ENCODE measurements around the gene SYNJ2BP. TPM values are rescaled to one million over a fixed set of nuclear protein-coding genes. Genes with fewer than 3 reads are reported as not detected.

Gene SYNJ2BP
- total RNA-seq, 1 donor from 2014 or later: 42.3 TPM

GRCh38 chr14:70398280-70398679 is 18.6 kb downstream of the SYNJ2BP start:
- Histone ChIP-seq H3K27ac (no peak overlapping the region), H3K4me1 (no peaks in the 10 kb centered on the region), H3K36me3 (no peaks in the 10 kb centered on the region), H3K27me3 (no peaks in the 10 kb centered on the region), H3K4me3 (no peak overlapping the region), H3K9me3 (no peaks in the 10 kb centered on the region)
- no peak for DNase-seq
- intact Hi-C loops (cut with DNase I): no loop called here
- no peak for TF ChIP-seq CTCF (IDR thresholded peaks at IDR 0.05)
- ATAC-seq: no peak

- Histone ChIP-seq H3K4me1 (no peaks in the 10 kb centered on the region), H3K4me3 (no peak overlapping the region), H3K27ac (no peak overlapping the region), H3K9me3 (no peaks in the 10 kb centered on the region), H3K36me3 (no peaks in the 10 kb centered on the region), H3K27me3 (no peaks in the 10 kb centered on the region)
- DNase-seq (no peak), ATAC-seq (no peak)
- no peak for TF ChIP-seq CTCF (IDR thresholded peaks at IDR 0.05)
- intact Hi-C loops (cut with DNase I): no loop called here
These were observed 19.1 kb downstream of the SYNJ2BP start for GRCh38 chr14:70397746-70398145.

GRCh38 chr14:70394674-70395306 is 22.1 kb downstream of the SYNJ2BP start:
- intact Hi-C loops (cut with DNase I): no loop called here
- Histone ChIP-seq H3K4me1 (no peaks in the 10 kb centered on the region), H3K27ac (no peak overlapping the region), H3K9me3 (no peaks in the 10 kb centered on the region), H3K27me3 (no peaks in the 10 kb centered on the region), H3K4me3 (no peak overlapping the region), H3K36me3 (no peaks in the 10 kb centered on the region)
- TF ChIP-seq CTCF (IDR thresholded peaks at IDR 0.05): no peak
- no peak for DNase-seq
- ATAC-seq: no peak

GRCh38 chr14:70392676-70393075 is 24.2 kb downstream of the SYNJ2BP start:
- ATAC-seq: no peak

GRCh38 chr14:70391493-70392391 is 25.1 kb downstream of the SYNJ2BP start:
- ATAC-seq (no peak), DNase-seq (no peak)
- Histone ChIP-seq H3K27me3 (no peaks in the 10 kb centered on the region), H3K4me3 (no peak overlapping the region), H3K36me3 (peaks cover 13% of the 10 kb centered on the region), H3K9me3 (no peaks in the 10 kb centered on the region), H3K4me1 (no peaks in the 10 kb centered on the region), H3K27ac (no peak overlapping the region)
- TF ChIP-seq CTCF (IDR thresholded peaks at IDR 0.05): no peak
- intact Hi-C loops (cut with DNase I): no loop called here

More at GRCh38 chr14:70392676-70393075, 24.2 kb downstream of the SYNJ2BP start:
- Histone ChIP-seq H3K4me3 (no peak overlapping the region), H3K36me3 (peaks cover 8% of the 10 kb centered on the region), H3K4me1 (no peaks in the 10 kb centered on the region), H3K27ac (no peak overlapping the region), H3K27me3 (no peaks in the 10 kb centered on the region), H3K9me3 (no peaks in the 10 kb centered on the region)
- DNase-seq: no peak
- TF ChIP-seq CTCF (IDR thresholded peaks at IDR 0.05): no peak
- intact Hi-C loops (cut with DNase I): no loop called here

All from upper lobe of right lung (tissue), 1 donor.